AG09309 (cell line): ENCODE results near the gene SERPINB13.

ENCODE experiments used
- DNase-seq: peaks from one replicate; pipeline ENCODE4 v3.0.0-alpha.2; 2010; ENCODE audit warnings: low read depth
- H3K4me3 ChIP-seq: 2 replicates; pipeline ENCODE4 v1.5.1; 2011; ENCODE audit warnings: mild to moderate bottlenecking, low read depth, low read length, moderate library complexity; ENCODE audit not compliant: control insufficient read depth
- TF ChIP-seq, protein P1 (sequence below): IDR thresholded peaks from 2 replicates; pipeline ENCODE4 v1.5.1; 2011; ENCODE audit warnings: mild to moderate bottlenecking, low read depth, low read length, inconsistent platforms; ENCODE audit not compliant: insufficient read depth, control insufficient read depth; ENCODE audit errors: missing control alignments

SERPINB13 gene

DNA sequence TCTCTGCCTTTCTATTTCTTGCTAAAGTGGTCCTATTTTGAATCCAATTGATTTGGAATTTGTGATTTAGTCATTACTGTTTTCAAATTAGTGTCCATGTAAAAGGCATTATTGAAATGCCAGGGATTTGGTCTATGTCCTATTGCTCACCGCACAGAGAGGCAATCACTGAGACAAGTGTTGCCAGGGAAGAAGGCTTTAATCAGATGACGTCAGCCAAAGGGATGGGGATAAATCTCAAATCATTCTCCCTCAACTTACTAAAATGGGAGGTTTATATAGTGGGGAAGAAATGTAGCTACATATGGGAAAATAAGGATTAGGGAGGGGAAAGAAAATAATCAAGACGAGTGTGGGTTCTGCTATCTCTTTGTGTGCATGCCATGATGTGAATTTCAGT is 35.4 kb upstream of the SERPINB13 start:
- H3K4me3 ChIP-seq = no peak overlapping the region
- no peak for DNase-seq
- TF ChIP-seq, protein P1, sequence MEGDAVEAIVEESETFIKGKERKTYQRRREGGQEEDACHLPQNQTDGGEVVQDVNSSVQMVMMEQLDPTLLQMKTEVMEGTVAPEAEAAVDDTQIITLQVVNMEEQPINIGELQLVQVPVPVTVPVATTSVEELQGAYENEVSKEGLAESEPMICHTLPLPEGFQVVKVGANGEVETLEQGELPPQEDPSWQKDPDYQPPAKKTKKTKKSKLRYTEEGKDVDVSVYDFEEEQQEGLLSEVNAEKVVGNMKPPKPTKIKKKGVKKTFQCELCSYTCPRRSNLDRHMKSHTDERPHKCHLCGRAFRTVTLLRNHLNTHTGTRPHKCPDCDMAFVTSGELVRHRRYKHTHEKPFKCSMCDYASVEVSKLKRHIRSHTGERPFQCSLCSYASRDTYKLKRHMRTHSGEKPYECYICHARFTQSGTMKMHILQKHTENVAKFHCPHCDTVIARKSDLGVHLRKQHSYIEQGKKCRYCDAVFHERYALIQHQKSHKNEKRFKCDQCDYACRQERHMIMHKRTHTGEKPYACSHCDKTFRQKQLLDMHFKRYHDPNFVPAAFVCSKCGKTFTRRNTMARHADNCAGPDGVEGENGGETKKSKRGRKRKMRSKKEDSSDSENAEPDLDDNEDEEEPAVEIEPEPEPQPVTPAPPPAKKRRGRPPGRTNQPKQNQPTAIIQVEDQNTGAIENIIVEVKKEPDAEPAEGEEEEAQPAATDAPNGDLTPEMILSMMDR = no peak

DNA sequence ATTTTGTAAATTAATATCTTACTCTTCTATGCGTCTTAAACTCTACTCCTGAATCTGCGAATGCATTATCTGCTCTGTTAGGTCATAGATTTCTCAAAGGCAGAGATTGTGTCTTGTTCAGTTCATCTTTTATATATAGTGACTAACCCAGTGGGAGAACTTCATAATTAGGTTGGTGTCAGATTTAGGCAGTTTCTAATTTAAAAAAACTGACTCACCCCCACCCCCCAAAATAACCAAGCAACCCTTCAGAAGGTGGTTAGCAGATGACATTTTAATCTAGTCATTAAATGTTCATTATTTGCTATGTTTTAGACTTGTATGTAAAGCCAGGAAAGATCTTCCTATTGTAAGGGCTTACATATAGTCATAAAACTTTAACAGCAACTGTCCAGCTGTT is 34.6 kb upstream of the SERPINB13 start:
- H3K4me3 ChIP-seq = no peak overlapping the region
- TF ChIP-seq, protein P1 = no peak
- no peak for DNase-seq

DNA sequence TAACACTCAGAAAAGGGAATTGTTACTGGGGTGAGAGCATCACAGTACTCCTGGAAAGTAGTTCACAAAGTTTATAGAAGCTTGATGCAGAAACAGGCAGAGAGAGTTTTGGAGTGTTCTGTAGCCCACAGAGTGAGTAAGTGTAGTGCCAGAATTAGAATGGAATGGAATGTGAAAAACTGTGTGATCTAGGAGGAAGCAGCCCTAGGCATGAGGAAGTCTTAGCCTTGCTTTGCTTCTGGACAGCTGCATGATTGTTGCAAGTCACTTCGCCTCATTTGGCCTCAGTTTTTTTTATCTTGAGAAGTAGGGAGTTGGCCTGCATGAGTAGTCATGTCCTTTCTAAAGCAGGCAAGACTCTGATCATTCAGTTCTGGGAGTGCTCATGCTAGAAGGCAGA is 34.1 kb upstream of the SERPINB13 start:
- TF ChIP-seq, protein P1 = no peak
- DNase-seq = peak; percentile 92
- H3K4me3 ChIP-seq = no peak overlapping the region

DNA sequence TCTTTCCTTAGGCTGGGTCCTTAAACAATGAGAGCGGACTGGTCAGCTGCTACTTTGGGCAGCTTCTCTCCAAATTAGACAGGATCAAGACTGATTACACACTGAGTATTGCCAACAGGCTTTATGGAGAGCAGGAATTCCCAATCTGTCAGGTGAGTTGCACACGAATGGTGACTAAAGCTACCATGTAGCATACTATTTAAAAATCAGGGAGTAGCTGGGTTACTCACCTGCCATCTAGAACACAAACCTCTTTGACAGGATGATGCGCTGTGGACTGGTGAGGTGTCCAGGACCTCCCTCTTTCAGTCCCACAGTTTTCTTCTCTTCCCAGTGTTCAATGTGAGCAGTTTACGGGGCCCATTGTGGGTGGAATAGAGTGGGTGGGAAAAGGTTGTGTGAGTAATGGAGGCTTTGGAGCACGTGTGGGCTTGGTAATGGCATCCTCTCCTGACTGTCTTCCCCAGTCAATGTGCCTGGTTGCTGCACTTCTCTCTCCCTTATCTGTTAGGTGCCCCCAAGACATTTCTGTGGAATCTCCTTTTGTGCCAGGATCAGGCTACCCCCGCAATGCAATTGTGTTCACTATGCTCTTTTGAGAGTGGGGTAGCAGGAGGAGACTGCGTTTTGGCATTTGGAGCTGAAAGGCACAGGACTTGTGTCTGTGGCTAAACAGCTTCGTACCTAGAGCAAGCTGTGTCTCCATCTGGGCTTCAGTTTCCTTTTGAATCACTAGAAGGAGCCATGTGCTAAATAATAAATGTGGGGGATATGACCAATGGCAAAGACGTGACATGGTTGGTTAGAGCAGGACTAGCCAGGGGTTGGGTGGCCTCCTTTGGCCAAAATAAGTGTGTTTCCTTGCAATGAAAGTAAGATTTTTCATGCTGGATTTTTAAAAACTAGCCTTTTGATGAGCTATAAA is 27.3 kb upstream of the SERPINB13 start:
- no peak for DNase-seq
- TF ChIP-seq, protein P1 = no peak
- H3K4me3 ChIP-seq = no peak overlapping the region

DNA sequence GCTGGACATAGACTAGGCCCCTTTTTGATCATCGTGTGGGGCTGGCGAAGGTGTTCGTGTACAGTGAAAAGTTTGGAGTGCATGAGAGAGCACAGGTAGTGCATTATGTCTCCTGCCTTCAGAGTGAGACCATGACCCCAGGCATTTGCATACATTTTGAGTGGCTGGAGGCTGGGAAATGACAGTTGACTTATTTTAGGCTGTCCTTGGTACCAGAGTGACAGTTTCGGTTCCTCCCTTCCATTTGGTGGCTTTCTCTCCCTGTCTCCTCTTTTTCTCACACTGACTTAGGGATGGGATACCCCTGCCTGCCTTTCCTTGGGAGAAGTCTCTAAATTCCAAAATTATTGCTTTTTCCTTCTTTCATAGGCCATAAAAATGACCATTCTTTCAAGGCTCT is 24.9 kb upstream of the SERPINB13 start:
- DNase-seq = no peak
- no peak overlapping the region for H3K4me3 ChIP-seq
- TF ChIP-seq, protein P1 = no peak

DNA sequence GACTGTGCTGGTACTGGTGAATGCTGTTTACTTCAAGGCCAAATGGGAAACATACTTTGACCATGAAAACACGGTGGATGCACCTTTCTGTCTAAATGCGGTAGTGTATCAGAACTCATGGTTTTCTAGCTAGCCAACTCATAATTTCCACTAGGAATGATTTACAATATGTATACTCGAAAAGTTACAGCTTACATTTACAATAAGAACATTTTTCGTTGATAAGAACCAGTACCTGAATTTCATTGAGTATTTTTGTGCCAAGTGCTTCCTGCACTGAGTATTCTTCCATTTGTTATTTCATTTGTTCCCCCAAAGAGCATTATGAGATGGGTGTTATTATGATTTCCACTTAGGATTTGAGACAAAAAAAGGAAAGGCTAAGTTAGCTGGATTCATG is 23.1 kb upstream of the SERPINB13 start:
- TF ChIP-seq, protein P1 = no peak
- no peak overlapping the region for H3K4me3 ChIP-seq
- no peak for DNase-seq

DNA sequence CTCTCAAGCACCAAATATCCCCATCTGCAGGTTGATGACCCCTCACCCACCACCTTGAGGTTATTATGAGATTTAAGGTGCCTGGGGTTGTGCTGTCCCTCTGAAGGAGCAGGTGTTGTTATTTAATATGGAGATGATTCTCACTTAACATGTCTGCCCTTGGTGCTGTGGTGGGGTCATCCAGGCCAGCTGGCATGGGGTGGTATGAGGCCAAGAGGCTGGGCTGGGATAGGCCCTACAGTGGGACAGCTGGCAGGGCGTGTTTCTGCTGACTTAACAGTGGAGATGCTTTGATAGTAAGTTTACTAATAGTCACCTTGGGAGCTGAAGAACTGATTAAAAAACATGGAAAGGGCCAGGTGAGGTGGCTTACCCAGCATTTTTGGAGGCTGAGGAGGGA is 22.6 kb upstream of the SERPINB13 start:
- no peak overlapping the region for H3K4me3 ChIP-seq
- DNase-seq = no peak
- TF ChIP-seq, protein P1 = no peak
